ENCODE data around the gene RPP40. TPM values are rescaled to one million over a fixed set of nuclear protein-coding genes. Genes with fewer than 3 reads are reported as not detected.

The RPP40 gene
- total RNA-seq, 1 experiment from 2014 or later = 25.9 TPM

DNA sequence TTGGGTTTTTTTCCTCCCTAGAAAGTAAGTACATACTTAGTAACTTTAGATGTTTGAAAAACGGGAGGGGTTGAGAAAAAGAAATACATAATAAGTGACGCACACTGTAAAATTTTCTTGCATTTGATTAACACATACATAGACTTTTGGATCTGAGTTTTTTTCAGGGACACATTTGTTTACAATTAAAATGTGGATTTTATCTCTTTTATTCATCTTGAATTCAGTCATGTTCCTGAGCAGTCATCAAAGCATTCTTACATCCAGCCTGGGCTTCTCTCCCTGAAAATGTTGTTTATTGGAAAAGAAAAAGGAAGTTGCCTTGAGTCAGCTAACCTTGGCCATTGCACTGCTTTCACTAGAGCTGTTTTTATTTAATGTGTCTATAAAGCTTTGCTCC is 8.7 kb upstream of the RPP40 start:
- Histone ChIP-seq H3K9me3 (ENCODE audit: control insufficient read depth, insufficient read depth, low read depth, low read length) (no peaks in the 10 kb centered on the region), H3K27ac (ENCODE audit: low read length) (no peak overlapping the region), H3K4me3 (ENCODE audit: low read depth in 2 of 2, low read length in 2 of 2) (no peak overlapping the region), H3K4me1 (ENCODE audit: control insufficient read depth, insufficient read depth, low read length) (no peaks in the 10 kb centered on the region), H3K27me3 (ENCODE audit: control insufficient read depth, insufficient read depth, low read length) (no peaks in the 10 kb centered on the region), H3K36me3 (ENCODE audit: control insufficient read depth, insufficient read depth, low read length) (no peaks in the 10 kb centered on the region)
- no TSS peak for BruUV-seq (replicated peaks)
- ChIA-PET CTCF (no interaction called here), POLR2A (no interaction called here)
- in situ Hi-C loops (cut with HindIII; ENCODE audit: low pct_unique_long_range_greater_than_20kb, low sequenced_read_pairs) = no loop called here
- no peak for ATAC-seq
- DNase-seq (ENCODE audit: low read depth, low spot score) = no peak
- TF ChIP-seq, protein P1, sequence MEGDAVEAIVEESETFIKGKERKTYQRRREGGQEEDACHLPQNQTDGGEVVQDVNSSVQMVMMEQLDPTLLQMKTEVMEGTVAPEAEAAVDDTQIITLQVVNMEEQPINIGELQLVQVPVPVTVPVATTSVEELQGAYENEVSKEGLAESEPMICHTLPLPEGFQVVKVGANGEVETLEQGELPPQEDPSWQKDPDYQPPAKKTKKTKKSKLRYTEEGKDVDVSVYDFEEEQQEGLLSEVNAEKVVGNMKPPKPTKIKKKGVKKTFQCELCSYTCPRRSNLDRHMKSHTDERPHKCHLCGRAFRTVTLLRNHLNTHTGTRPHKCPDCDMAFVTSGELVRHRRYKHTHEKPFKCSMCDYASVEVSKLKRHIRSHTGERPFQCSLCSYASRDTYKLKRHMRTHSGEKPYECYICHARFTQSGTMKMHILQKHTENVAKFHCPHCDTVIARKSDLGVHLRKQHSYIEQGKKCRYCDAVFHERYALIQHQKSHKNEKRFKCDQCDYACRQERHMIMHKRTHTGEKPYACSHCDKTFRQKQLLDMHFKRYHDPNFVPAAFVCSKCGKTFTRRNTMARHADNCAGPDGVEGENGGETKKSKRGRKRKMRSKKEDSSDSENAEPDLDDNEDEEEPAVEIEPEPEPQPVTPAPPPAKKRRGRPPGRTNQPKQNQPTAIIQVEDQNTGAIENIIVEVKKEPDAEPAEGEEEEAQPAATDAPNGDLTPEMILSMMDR (IDR thresholded peaks at IDR 0.05) = no peak
- no peak for TF ChIP-seq POLR2AphosphoS5 (IDR thresholded peaks at IDR 0.05; ENCODE audit: low read depth, low read length)
- no peak for TF ChIP-seq TCF7L2 (IDR thresholded peaks at IDR 0.05; ENCODE audit: low read depth, low read length)
- TF ChIP-seq, protein P2, sequence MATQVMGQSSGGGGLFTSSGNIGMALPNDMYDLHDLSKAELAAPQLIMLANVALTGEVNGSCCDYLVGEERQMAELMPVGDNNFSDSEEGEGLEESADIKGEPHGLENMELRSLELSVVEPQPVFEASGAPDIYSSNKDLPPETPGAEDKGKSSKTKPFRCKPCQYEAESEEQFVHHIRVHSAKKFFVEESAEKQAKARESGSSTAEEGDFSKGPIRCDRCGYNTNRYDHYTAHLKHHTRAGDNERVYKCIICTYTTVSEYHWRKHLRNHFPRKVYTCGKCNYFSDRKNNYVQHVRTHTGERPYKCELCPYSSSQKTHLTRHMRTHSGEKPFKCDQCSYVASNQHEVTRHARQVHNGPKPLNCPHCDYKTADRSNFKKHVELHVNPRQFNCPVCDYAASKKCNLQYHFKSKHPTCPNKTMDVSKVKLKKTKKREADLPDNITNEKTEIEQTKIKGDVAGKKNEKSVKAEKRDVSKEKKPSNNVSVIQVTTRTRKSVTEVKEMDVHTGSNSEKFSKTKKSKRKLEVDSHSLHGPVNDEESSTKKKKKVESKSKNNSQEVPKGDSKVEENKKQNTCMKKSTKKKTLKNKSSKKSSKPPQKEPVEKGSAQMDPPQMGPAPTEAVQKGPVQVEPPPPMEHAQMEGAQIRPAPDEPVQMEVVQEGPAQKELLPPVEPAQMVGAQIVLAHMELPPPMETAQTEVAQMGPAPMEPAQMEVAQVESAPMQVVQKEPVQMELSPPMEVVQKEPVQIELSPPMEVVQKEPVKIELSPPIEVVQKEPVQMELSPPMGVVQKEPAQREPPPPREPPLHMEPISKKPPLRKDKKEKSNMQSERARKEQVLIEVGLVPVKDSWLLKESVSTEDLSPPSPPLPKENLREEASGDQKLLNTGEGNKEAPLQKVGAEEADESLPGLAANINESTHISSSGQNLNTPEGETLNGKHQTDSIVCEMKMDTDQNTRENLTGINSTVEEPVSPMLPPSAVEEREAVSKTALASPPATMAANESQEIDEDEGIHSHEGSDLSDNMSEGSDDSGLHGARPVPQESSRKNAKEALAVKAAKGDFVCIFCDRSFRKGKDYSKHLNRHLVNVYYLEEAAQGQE (IDR thresholded peaks at IDR 0.05; ENCODE audit: insufficient read depth in 1 of 2, low read depth in 2 of 2, low read length in 1 of 2) = no peak
- no peak for TF ChIP-seq SIN3A (IDR thresholded peaks at IDR 0.05; ENCODE audit: borderline replicate concordance, insufficient read depth, low read depth, low read length)
- intact Hi-C loops (cut with micrococcal nuclease; ENCODE audit: unreplicated experiment) = no loop called here

DNA sequence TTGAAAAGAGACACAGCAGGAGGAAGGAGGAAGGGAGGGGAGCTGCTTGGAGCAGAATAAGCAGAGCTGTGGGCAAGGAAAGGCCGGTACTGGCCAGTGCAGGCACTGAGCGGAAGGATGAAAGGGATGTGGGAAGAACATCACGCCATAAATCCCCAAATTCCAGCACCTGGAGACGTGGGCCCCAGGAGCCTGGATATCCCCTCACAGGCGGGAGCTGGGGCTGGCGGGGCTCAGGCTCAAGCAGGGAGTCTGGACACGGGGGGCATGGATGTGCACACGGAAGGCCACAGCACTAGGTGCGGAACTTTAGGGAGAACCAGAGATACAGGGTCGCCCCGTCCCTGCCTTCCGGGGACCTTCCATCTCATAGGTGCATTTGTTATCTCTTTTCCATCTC is 7.5 kb upstream of the RPP40 start:
- no peaks in the 10 kb centered on the region for H3K4me1 ChIP-seq (ENCODE audit: control insufficient read depth, insufficient read depth, low read length)
- no peak for DNase-seq (ENCODE audit: low read depth, low spot score)
- H3K27me3 ChIP-seq (ENCODE audit: control insufficient read depth, insufficient read depth, low read length) = no peaks in the 10 kb centered on the region
- intact Hi-C loops (cut with micrococcal nuclease; ENCODE audit: unreplicated experiment) (no loop called here), in situ Hi-C loops (cut with HindIII; ENCODE audit: low pct_unique_long_range_greater_than_20kb, low sequenced_read_pairs) (no loop called here)
- ChIA-PET POLR2A (no interaction called here), CTCF (no interaction called here)
- TF ChIP-seq SIN3A (IDR thresholded peaks at IDR 0.05; ENCODE audit: borderline replicate concordance, insufficient read depth, low read depth, low read length) (no peak), POLR2AphosphoS5 (IDR thresholded peaks at IDR 0.05; ENCODE audit: low read depth, low read length) (no peak), TCF7L2 (IDR thresholded peaks at IDR 0.05; ENCODE audit: low read depth, low read length) (no peak)
- TF ChIP-seq, protein P1 (IDR thresholded peaks at IDR 0.05) = no peak
- TF ChIP-seq, protein P2 (IDR thresholded peaks at IDR 0.05; ENCODE audit: insufficient read depth in 1 of 2, low read depth in 2 of 2, low read length in 1 of 2) = no peak
- no peaks in the 10 kb centered on the region for H3K36me3 ChIP-seq (ENCODE audit: control insufficient read depth, insufficient read depth, low read length)
- no peaks in the 10 kb centered on the region for H3K9me3 ChIP-seq (ENCODE audit: control insufficient read depth, insufficient read depth, low read depth, low read length)
- no peak for ATAC-seq
- no TSS peak for BruUV-seq (replicated peaks)
- no peak overlapping the region for H3K4me3 ChIP-seq (ENCODE audit: low read depth in 2 of 2, low read length in 2 of 2)
- H3K27ac ChIP-seq (ENCODE audit: low read length) = no peak overlapping the region

All from Panc1 (cell line).